GM21528 (cell line): ENCODE data around the gene ASIC2.

Source experiments
- ATAC-seq: cut with Tn5 transposase; IDR thresholded peaks from one replicate; pipeline ENCODE4 v1.9.1; 2021; ENCODE audit warnings: mild to moderate bottlenecking, moderate library complexity; ENCODE audit not compliant: unreplicated experiment, low FRiP score

ASIC2 gene

GRCh38 chr17:33292981-33293867, at the start of gene ASIC2:
TSS of gene ASIC2 (minus strand) at chr17:33293295.
- no peak for ATAC-seq

- ATAC-seq, result no peak
Measured at GRCh38 chr17:33342025-33342424, 48.9 kb upstream of the ASIC2 start.

GRCh38 chr17:33338242-33338641, 45.1 kb upstream of the ASIC2 start:
- ATAC-seq, result no peak

DNA sequence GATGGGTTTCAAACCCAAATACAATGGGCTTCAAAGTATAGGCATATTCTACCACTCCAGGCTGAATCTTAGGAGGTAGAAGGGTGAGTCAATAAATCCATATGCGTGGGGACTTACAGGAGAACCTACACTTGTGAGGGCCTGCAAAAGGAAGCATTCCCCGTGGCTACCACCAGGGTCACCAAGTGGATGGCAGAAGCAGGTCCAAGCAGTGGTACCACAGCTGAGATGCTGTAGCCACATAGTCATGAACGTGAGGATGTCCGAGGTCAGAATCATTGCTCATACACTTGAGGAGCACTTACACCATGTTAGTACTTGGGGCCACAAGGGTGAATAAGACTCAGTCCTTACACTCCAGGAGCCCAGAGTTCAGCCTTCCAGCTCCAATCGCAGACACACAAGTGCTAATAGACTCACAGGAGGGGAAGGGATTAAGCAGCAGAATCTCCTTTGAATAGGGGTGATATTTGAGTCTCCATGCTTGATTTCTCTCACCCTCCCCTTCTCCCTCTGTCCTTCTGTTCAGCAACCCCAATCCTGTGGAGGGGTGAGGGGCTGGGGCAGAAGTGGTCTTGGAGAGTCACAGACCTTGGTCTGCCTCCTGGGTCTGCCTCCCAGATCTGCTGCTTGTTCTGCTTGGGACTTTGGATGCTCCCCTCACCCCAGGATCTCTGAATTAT, 42.5 kb upstream of the ASIC2 start:
- ATAC-seq, result no peak

- no peak for ATAC-seq
Measured at GRCh38 chr17:33334703-33335102, 41.6 kb upstream of the ASIC2 start.

DNA sequence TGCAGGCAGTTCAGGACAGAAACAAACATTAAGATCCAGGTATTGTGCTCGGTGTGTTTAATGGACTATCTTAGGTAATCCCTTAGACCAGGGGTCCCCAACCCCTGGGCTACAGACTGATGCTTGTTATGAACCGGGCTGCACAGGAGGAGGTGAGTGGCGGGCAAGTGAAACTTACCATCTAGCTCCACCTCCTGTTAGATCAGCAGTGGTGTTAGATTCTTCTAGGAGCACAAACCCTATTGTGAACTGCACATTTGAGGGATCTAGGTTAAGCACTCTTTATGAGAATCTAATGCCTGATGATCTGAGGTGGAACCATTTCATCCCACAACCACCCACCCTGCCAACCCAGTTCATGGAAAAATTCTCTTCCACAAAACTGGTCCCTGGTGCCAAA, 37.8 kb upstream of the ASIC2 start:
- no peak for ATAC-seq

DNA sequence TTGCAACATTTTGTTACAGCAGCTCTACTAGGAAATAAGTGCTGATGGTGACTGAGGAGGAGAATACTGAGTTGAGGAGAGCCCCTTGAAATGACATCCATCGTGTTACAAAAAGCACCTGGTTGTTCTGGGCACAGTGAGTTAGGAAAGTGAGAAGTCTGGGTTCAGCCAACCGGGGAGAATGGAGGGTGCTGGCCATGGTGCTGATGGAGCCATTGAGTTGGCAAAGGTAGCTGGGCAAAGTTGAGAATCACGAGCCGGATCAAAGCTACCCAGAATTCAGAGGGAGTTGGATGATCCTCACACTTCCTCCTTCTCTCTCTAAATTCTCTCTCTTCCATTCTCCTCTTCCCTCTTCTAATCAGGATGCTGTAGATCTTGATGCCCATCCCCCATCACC, 35.0 kb upstream of the ASIC2 start:
- ATAC-seq, result no peak

DNA sequence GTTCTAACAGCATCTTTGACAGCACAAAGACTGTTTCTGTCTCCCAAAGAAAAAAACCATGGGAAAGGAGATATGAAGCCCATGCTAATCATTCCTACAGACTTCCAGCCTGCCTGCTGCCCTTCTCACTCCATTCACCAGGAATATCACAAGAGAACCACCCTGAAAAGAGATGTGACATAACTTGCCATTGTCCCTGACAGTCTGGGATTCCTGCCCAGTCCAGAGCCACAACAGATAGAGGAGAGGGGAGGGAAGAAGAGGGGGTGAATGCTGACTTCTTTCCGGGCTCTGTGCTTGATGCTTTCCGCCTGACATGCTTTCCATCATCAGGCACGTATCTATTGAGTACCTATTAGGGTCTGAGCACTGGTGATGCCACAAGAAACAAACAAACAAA, 31.6 kb upstream of the ASIC2 start:
- no peak for ATAC-seq

DNA sequence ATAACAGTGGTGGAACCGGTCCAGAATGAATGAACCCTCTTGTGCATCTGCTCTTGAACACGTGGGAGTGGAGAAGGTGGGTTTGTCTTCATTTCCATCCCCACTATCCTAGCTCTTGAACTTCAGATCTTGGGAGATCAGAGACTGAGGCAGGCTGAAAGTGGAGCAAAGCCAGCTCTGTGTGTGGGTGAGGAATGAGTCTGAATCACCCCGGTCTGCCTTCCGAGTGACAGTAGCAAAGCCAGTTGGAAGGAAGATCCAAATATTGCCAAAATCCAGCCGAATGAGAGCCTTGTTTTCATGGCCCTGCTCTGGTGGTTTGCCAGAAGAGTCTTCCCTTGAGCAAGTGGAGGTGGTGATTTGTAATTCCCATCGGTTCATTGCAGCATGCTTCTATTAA, 29.0 kb upstream of the ASIC2 start:
- no peak for ATAC-seq

GRCh38 chr17:33318241-33318640, 25.1 kb upstream of the ASIC2 start:
- no peak for ATAC-seq

- ATAC-seq, result no peak
Measured at GRCh38 chr17:33316746-33317145, 23.7 kb upstream of the ASIC2 start.

DNA sequence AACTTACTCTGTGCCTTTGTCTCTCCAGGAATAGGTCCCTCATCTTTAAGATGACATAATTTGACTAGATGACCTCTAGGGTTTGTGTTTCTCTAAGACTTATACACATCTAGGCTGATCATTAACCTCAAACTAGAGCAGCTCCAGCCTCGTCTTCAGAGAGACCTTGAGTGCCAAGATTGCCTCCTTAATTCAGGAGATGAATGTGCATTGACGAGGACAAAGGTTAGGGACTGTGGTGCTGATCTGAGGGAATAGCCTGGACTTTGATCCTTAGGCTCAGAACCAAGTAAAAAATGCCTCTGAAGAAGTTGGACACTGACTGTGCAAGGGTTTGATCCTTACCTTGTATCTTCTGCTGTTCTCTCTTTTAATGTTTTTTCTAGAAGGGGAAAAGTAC, 17.2 kb upstream of the ASIC2 start:
- no peak for ATAC-seq

GRCh38 chr17:33303254-33303653, 10.2 kb upstream of the ASIC2 start:
- ATAC-seq, result no peak

DNA sequence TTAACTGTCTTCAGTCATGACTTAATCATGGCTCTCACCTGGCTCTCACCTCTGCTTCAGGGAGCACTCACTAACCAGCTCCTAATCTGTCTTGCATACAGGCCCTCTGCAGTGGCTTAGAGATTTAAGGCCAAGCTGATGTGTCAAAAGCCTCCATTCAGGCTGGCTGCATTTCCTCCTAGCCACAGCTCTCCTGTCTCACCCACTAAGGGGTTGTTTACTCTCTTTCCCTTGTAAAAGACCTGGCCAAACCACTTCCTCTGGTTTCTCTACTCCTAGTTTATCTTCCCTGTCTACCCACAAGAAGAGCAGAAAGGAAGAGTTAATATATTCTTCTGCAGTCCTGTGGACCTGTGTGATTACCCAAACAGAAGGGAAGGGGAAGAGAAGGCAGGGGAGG, 9.3 kb upstream of the ASIC2 start:
- no peak for ATAC-seq

DNA sequence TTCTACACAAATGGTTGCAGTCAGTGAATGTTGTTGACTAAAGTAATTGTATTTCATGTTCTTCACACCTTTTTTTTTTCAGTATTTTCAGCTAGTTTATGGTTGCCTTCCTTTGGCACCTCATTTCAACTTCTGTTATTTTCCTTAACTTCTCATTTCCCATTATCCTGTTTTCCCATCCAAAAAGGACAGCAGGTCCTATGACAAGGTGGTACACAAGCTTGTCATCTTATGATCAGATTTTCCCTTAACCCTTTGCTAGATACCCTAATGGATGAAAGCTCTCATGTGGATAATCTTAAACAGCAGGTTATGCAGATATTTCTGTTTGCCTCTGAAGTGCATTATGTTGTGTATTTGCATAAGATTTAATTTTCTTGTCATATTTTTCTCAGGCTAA, 7.1 kb upstream of the ASIC2 start:
- ATAC-seq, result no peak

DNA sequence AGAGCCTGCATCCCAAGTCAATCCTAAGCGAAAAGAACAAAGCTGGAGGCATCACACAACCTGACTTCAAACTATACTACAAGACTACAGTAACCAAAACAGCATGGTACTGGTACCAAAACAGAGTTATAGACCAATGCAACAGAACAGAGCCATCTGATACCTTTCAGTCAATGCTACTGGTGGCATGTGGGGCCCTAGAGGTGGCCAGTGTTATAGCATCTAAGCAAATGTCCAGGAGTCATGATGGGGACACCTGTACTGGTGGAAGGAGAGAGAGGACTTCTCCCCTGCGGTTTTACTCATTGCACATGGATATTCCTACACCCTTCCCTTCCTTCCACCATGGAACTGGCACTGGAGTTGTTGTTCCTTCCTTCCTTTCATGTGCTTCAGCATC, 6.0 kb upstream of the ASIC2 start:
- ATAC-seq, result no peak

- no peak for ATAC-seq
Measured at GRCh38 chr17:33297643-33298042, 4.5 kb upstream of the ASIC2 start.

DNA sequence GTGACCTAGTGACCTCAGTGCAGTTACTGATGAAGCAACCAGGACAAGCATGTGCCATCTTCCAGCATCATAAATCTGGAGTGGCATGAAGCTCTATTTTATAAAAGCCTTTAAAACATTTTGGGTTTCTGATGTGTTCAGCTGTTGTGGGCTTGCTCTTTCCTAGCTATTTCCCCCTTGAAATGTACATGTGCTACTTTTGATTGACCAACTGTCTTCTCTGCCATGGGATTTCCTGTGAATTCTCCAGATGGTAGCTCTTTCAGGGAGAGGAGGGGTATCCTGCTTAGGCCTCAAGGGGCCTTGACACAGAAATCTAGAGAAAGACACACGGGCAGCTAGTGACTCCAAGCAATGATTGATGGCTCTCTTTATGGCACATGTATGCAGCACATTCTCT, 1.9 kb upstream of the ASIC2 start:
- no peak for ATAC-seq

DNA sequence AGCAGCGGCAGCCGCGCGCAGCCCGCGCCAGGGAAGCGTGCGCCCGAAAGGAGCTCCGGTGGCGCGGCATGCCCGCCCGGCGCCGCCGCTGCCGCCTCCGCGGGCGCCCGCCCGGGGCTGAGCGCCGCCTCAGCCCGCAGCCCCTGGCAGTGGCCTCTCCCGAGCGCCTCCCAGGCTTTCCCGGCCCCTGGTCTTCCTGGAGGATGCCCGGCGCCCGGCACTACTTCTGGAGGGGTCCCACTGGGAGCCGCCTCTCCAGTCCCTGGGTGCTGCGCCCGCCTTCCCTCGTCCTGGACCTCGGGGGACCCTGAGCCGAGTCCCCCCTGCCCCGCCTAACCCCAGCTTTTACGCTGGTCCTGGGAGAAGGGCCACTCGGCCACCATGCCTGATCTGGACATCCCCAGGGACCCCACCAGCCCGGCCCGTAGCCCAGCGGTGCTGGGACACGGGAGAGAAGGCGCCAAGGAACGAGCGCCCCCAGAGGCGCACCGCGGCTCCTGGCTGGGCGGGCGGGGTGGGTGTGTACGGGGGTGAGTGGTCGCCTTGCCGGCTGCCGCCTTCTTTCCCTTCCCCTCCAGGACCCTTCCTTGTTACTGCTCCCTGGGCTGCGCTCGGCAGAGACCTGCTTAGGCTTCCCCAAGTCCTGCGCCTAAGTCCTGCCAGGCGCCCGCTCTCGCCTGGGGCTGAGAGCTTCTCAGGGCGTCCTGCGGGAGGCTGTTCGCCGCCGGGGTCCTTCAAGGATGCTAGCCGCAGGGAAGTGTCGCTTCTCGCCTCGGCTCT, 704 bp downstream of the ASIC2 start:
- ATAC-seq, result no peak

GRCh38 chr17:33291248-33292200, 1.6 kb downstream of the ASIC2 start:
- ATAC-seq, result no peak
